Umbilical cord (tissue), 2 donors: ENCODE measurements around the gene GALNTL6. TPM values are rescaled to one million over a fixed set of nuclear protein-coding genes. Genes with fewer than 3 reads are reported as not detected.

Experiments used
- DNase-seq: peaks from one replicate; pipeline ENCODE4 v3.0.0-alpha.2; 2015; ENCODE audit warnings: low spot score
- total RNA-seq: library from RNA; depleted of rRNA; stranded (reverse); fragments of >200 nt; gene quantifications from one replicate; pipeline ENCODE4 v1.2.3, GENCODE V29; 2014; ENCODE audit warnings: low replicate concordance; ENCODE audit not compliant: insufficient read depth

GALNTL6 gene
- total RNA-seq, 1 donor from 2014 or later: 6.5 TPM

- DNase-seq: no peak
These were observed 1243.1 kb downstream of the GALNTL6 start for GRCh38 chr4:173056271-173056670.

GRCh38 chr4:173056710-173057109 lies 1243.5 kb downstream of the GALNTL6 start:
- no peak for DNase-seq

DNA sequence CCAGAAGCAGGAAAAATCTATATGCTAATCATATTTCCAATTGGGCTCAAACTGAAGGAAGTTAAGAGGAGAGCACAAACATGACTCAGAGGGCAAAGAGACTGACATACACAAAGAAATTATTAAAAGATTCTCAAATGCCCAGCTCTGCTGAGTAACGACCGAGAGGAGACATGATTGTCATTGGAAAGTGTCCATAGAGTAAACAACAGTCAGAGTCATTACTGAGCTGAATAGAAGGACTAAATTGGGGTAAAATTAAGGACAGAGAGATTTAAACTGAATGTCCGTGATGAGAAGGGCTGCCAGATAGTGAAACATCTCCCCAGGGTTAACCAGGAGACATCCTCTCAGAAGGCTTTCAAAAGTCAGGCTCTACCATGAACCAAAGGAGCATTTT lies 1244.2 kb downstream of the GALNTL6 start:
- DNase-seq: no peak

- DNase-seq: no peak
These were observed 1244.7 kb downstream of the GALNTL6 start for GRCh38 chr4:173057901-173058300.

GRCh38 chr4:173061160-173061559 lies 1248.0 kb downstream of the GALNTL6 start:
- no peak for DNase-seq

GRCh38 chr4:173073939-173074500 lies 1260.8 kb downstream of the GALNTL6 start:
- no peak for DNase-seq

DNA sequence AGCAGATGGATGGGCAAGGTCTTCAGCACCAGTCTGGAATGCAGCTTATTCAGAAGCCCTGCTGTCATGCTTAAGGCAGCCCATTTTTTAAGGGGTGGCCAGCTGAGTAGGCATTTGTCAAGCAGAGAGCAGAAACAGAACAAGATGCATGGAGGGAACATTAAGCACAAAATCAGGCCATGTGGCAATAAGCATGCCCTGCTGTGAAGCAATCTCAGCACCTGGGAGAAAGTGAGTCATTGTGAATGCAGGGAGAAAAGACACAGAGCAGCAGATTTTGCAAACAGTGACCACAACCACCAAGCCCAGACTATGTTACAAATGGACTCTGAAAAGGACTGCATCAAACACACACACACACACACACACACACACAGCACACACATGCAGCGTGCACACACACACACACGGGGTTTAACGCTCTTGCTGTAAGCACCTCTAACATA lies 1261.3 kb downstream of the GALNTL6 start:
- DNase-seq: peak; percentile 89

GRCh38 chr4:173076903-173077634 lies 1263.9 kb downstream of the GALNTL6 start:
- peak; percentile 42 for DNase-seq

DNA sequence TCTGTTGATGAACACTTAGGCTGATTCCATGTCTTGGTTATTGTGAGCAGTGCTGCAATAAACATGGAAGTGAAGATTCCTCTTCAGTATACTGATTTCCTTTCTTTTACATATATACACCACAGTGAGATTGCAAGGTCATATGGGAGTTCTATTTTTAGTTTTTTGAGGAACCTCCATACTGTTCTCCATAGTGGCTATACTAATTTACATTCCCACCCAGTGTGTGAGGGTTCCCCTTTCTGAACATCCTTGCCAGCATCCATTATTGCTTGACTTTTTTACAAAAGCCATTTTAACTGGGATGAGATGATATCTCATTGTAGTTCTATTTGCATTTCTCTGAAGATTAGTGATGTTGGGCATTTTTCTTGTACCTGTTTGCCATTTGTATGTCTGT lies 1274.9 kb downstream of the GALNTL6 start:
- DNase-seq: no peak
